IMR-90 (cell line): ENCODE data around the gene ABCA2. TPM values are rescaled to one million over a fixed set of nuclear protein-coding genes. Genes with fewer than 3 reads are reported as not detected.

Source experiments
- ATAC-seq: fragments of 200-7000 bp; cut with Tn5 transposase; 2 replicates; pipeline ENCODE4 v1.9.1; 2020; ENCODE audit warnings: low read depth, mild to moderate bottlenecking, moderate library complexity
- BruUV-seq: library from RNA; stranded (reverse); fragments of 400-500 nt; replicated peaks from 2 replicates; lab custom pipeline; 2021; lab: Mats Ljungman, UMichigan
- CTCF ChIA-PET: fragments of 300-600 bp; formaldehyde crosslinking; extraction: SDS; loops from one replicate; lab custom pipeline; 2021; ENCODE audit warnings: antibody characterized with exemption; lab: Yijun Ruan, JAX
- POLR2A ChIA-PET: fragments of 300-600 bp; sonication (Branson Sonifier 250); formaldehyde crosslinking; loops from one replicate; lab custom pipeline; 2022; ENCODE audit warnings: antibody characterized with exemption; ENCODE audit not compliant: unreplicated experiment; lab: Charles Lee
- DNase-seq: peaks from one replicate; pipeline ENCODE4 v3.0.0; 2013
- H2AFZ ChIP-seq: replicated peaks from 2 replicates; pipeline ENCODE3; 2013; ENCODE audit warnings: low read length, mild to moderate bottlenecking; ENCODE audit not compliant: poor library complexity
- H2AK5ac ChIP-seq: 2 replicates; pipeline ENCODE4 v1.6.1; 2013; ENCODE audit warnings: low read depth, low read length, inconsistent platforms
- H2AK9ac ChIP-seq: replicated peaks from 2 replicates; pipeline ENCODE3; 2013; ENCODE audit warnings: mild to moderate bottlenecking, low read depth, low read length, moderate library complexity; ENCODE audit not compliant: poor library complexity
- H2BK120ac ChIP-seq: 2 replicates; pipeline ENCODE4 v1.6.1; 2013; ENCODE audit warnings: low read depth, low read length, inconsistent platforms
- H2BK15ac ChIP-seq: 3 replicates; pipeline ENCODE4 v1.6.1; 2013; ENCODE audit warnings: low read depth, low read length, inconsistent platforms
- H2BK20ac ChIP-seq: 2 replicates; pipeline ENCODE4 v1.6.1; 2013; ENCODE audit warnings: low read depth, mild to moderate bottlenecking, inconsistent platforms, low read length, moderate library complexity
- H2BK5ac ChIP-seq: 2 replicates; pipeline ENCODE4 v1.6.1; 2013; ENCODE audit warnings: mild to moderate bottlenecking, low read depth, low read length, inconsistent platforms; ENCODE audit not compliant: poor library complexity, severe bottlenecking
- H3K14ac ChIP-seq: replicated peaks from 2 replicates; pipeline ENCODE4 v1.6.1; 2013; ENCODE audit warnings: low read depth, low read length, inconsistent platforms
- H3K18ac ChIP-seq: 2 replicates; pipeline ENCODE4 v1.6.1; 2013; ENCODE audit warnings: low read depth, low read length, control low read depth
- H3K23ac ChIP-seq: 2 replicates; pipeline ENCODE4 v1.6.1; 2013; ENCODE audit warnings: low read depth, low read length, inconsistent platforms
- H3K27ac ChIP-seq: 2 replicates; pipeline ENCODE4 v1.5.1; 2013; ENCODE audit warnings: mild to moderate bottlenecking, control low read depth, low read length; ENCODE audit not compliant: insufficient read depth
- H3K27me3 ChIP-seq: 2 replicates; pipeline ENCODE4 v1.6.1; 2013; ENCODE audit warnings: low read length; ENCODE audit not compliant: control insufficient read depth, insufficient read depth
- H3K36me3 ChIP-seq: 2 replicates; pipeline ENCODE4 v1.6.1; 2013; ENCODE audit warnings: low read length, mixed read lengths; ENCODE audit not compliant: control insufficient read depth, insufficient read depth
- H3K4ac ChIP-seq: 2 replicates; pipeline ENCODE4 v1.6.1; 2013; ENCODE audit warnings: low read depth, low read length, inconsistent platforms
- H3K4me1 ChIP-seq: 2 replicates; pipeline ENCODE4 v1.6.1; 2013; ENCODE audit warnings: low read length, mixed read lengths; ENCODE audit not compliant: control insufficient read depth, insufficient read depth
- H3K4me2 ChIP-seq: 2 replicates; pipeline ENCODE4 v1.6.1; 2013; ENCODE audit warnings: low read depth, mild to moderate bottlenecking, control low read depth, low read length, moderate library complexity
- H3K4me3 ChIP-seq: 2 replicates; pipeline ENCODE4 v1.5.1; 2013; ENCODE audit warnings: low read depth, mild to moderate bottlenecking, control low read depth, low read length, moderate library complexity; ENCODE audit not compliant: insufficient read depth
- H3K56ac ChIP-seq: 2 replicates; pipeline ENCODE4 v1.6.1; 2013; ENCODE audit warnings: low read length, inconsistent platforms; ENCODE audit not compliant: insufficient read depth; ENCODE audit errors: extremely low read depth
- H3K79me1 ChIP-seq, 2 experiments: 2 replicates each; pipeline ENCODE4 v1.6.1; 2013; ENCODE audit warnings: low read length in 2 of 2, inconsistent platforms in 1 of 2, low read depth in 1 of 2
- H3K9ac ChIP-seq: 2 replicates; pipeline ENCODE4 v1.6.1; 2013; ENCODE audit warnings: low read depth, low read length, control low read depth
- H3K9me1 ChIP-seq: 2 replicates; pipeline ENCODE4 v1.6.1; 2013; ENCODE audit warnings: low read length, inconsistent platforms; ENCODE audit not compliant: insufficient read depth
- H3K9me3 ChIP-seq: 2 replicates; pipeline ENCODE4 v1.6.1; 2013; ENCODE audit warnings: low read length; ENCODE audit not compliant: control insufficient read depth, insufficient read depth
- H4K20me1 ChIP-seq: 2 replicates; pipeline ENCODE4 v1.6.1; 2013; ENCODE audit warnings: low read length, inconsistent platforms; ENCODE audit not compliant: insufficient read depth
- H4K5ac ChIP-seq: 2 replicates; pipeline ENCODE4 v1.6.1; 2013; ENCODE audit warnings: mild to moderate bottlenecking, low read depth, low read length, control low read depth
- H4K8ac ChIP-seq, 2 experiments: 2 replicates each; pipeline ENCODE4 v1.6.1; 2013; ENCODE audit warnings: low read depth in 2 of 2, low read length in 2 of 2, control low read depth in 1 of 2, inconsistent platforms in 1 of 2
- H4K91ac ChIP-seq: 2 replicates; pipeline ENCODE4 v1.6.1; 2013; ENCODE audit warnings: low read depth, low read length, inconsistent platforms; ENCODE audit not compliant: insufficient read depth
- BHLHE40 ChIP-seq: fragments of 150-350 bp; IDR thresholded peaks from 2 replicates; pipeline ENCODE4 v1.6.1; 2016; ENCODE audit warnings: mild to moderate bottlenecking, low read depth, low read length
- CEBPB ChIP-seq: IDR thresholded peaks from 2 replicates; pipeline ENCODE4 v1.6.1; 2012; ENCODE audit warnings: low read depth, low read length, improper control_type of control experiment
- CHD1 ChIP-seq: IDR thresholded peaks from 2 replicates; pipeline ENCODE4 v1.6.1; 2012; ENCODE audit warnings: low read depth, low read length, improper control_type of control experiment
- CTCF ChIP-seq: conservative IDR thresholded peaks from 2 replicates; pipeline ENCODE4 v1.5.1; 2012; ENCODE audit warnings: mild to moderate bottlenecking, low read depth, low read length, improper control_type of control experiment
- ELK1 ChIP-seq: fragments of 150-350 bp; IDR thresholded peaks from 2 replicates; pipeline ENCODE4 v1.6.1; 2016; ENCODE audit warnings: low read depth, mild to moderate bottlenecking, low read length, moderate library complexity, borderline replicate concordance
- FOS ChIP-seq: fragments of 150-350 bp; IDR thresholded peaks from 2 replicates; pipeline ENCODE4 v1.6.1; 2016; ENCODE audit warnings: low read depth, low read length
- MAFK ChIP-seq: IDR thresholded peaks from 2 replicates; pipeline ENCODE4 v1.6.1; 2012; ENCODE audit warnings: low read depth, low read length, improper control_type of control experiment
- MAZ ChIP-seq: IDR thresholded peaks from 2 replicates; pipeline ENCODE4 v1.6.1; 2012; ENCODE audit warnings: low read depth, mild to moderate bottlenecking, low read length, improper control_type of control experiment, moderate library complexity, borderline replicate concordance
- MXI1 ChIP-seq: IDR thresholded peaks from 2 replicates; pipeline ENCODE4 v1.6.1; 2012; ENCODE audit warnings: low read depth, mild to moderate bottlenecking, low read length, moderate library complexity, borderline replicate concordance
- POLR2A ChIP-seq: IDR thresholded peaks from 2 replicates; pipeline ENCODE4 v1.6.1; 2012; ENCODE audit warnings: mild to moderate bottlenecking, low read depth, low read length
- USF2 ChIP-seq: fragments of 150-350 bp; IDR thresholded peaks from 2 replicates; pipeline ENCODE4 v1.6.1; 2017; ENCODE audit warnings: mild to moderate bottlenecking, antibody characterized with exemption, low read length, low read depth
- WGBS, 2 experiments: methylation state at CpG; one replicate each; pipeline versions ENCODE4 v1.1.5 to v1.1.7; 2013; ENCODE audit warnings: missing lambda C conversion rate in 2 of 2; ENCODE audit not compliant: insufficient read length in 1 of 2; ENCODE audit errors: extremely low coverage in 2 of 2; 5-methylcytosine and 5-hydroxymethylcytosine counted together
- dilution Hi-C: fragments of 300-500 bp; cut with HindIII; formaldehyde crosslinking; loops from one replicate; pipeline ENCODE4 v1.14.3; 2018; ENCODE audit warnings: low sequenced_read_pairs; ENCODE audit not compliant: unreplicated experiment
- in situ Hi-C: fragments of 300-500 bp; cut with MboI; formaldehyde crosslinking; loops from 3 replicates; pipeline ENCODE4 v1.14.3; 2019; ENCODE audit warnings: low sequenced_read_pairs, inconsistent platforms, mixed read lengths
- intact Hi-C: fragments of 100-400 bp; cut with micrococcal nuclease; formaldehyde crosslinking; loops from 2 replicates; pipeline ENCODE4 v1.10.0; 2022
- polyA plus RNA-seq, 3 experiments: library from polyadenylated mRNA; depleted of rRNA; stranded (reverse); fragments of >200 nt; gene quantifications; 2 replicates each; pipeline ENCODE4 v1.2.3, GENCODE V29; 2012; ENCODE audit warnings: low replicate concordance in 1 of 3
- total RNA-seq: library from RNA; depleted of rRNA; stranded (reverse); fragments of >200 nt; gene quantifications from 2 replicates; pipeline ENCODE4 v1.2.3, GENCODE V29; 2012

ABCA2 gene
- total and polyA plus RNA-seq, 2 of the 4 experiments (the other 2 are of a cell fraction) = 3.8 to 46.0 TPM

- H3K9ac ChIP-seq = peak within 1 kb of the TSS; percentile 23; the same call in 1 of the 2 replicates
These were observed 42.3 kb upstream of the ABCA2 start, which contains the start of gene SAPCD2 for GRCh38 chr9:137070201-137070905. SAPCD2 (minus strand) TSS chr9:137070557; CDS start chr9:137070460, 97 bp downstream.

More at GRCh38 chr9:137070201-137070905, 42.3 kb upstream of the ABCA2 start, which contains the start of gene SAPCD2:
- Histone ChIP-seq H3K9me3 (no peaks in the 10 kb centered on the region), H3K4me1 (peaks cover 3% of the 10 kb centered on the region; the same call in 1 of the 2 replicates), H3K36me3 (no peaks in the 10 kb centered on the region), H3K27me3 (no peaks in the 10 kb centered on the region; the same call in 1 of the 2 replicates), H2AK5ac (peak within 1 kb of the TSS; percentile 70), H3K27ac (no peak within 1 kb of the TSS; the same call in 1 of the 2 replicates), H2BK15ac (no peak within 1 kb of the TSS), H3K4me2 (peak within 1 kb of the TSS; percentile 51), H2BK5ac (no peak within 1 kb of the TSS), H4K8ac (peak within 1 kb of the TSS; percentile 74 to 79; a peak in 3 of 4 replicates), H3K23ac (no peak within 1 kb of the TSS), H3K79me1 (peaks cover 2 to 11% of the 10 kb centered on the region in 2 experiments), H2BK120ac (no peak within 1 kb of the TSS), H2BK20ac (no peak within 1 kb of the TSS), H3K14ac (no peak within 1 kb of the TSS), H4K20me1 (no peaks in the 10 kb centered on the region), H3K9me1 (no peaks in the 10 kb centered on the region), H4K91ac (peak within 1 kb of the TSS; percentile 76), H2AK9ac (peak within 1 kb of the TSS; percentile 44), H3K56ac (no peak within 1 kb of the TSS), H3K18ac (no peak within 1 kb of the TSS), H3K4me3 (peak within 1 kb of the TSS; percentile 53), H2AFZ (peak within 1 kb of the TSS; percentile 90), H3K4ac (peak within 1 kb of the TSS; percentile 43; the same call in 1 of the 2 replicates), H4K5ac (no peak within 1 kb of the TSS)
- POLR2A ChIA-PET = interaction anchor here (0.6 kb wide), 1 partner anchor 1186 kb away, joined by 3 read pairs; no protein-coding TSS in a partner anchor
- intact Hi-C loops (loop anchor here (1.0 kb wide), 1 partner anchor 16 kb away; the partner anchor contains the start of gene MAN1B1), dilution Hi-C loops (no loop called here), in situ Hi-C loops (no loop called here)
- CTCF ChIA-PET = interaction anchor here (0.7 to 1.0 kb wide), 2 partner anchors 18 to 41 kb away, joined by 3 to 4 read pairs; no protein-coding TSS in a partner anchor
- no TSS peak for BruUV-seq
- peak; percentile 94 for ATAC-seq
- WGBS, 2 experiments = 1% methylated on average over 38 of the region's 74 CpGs; no CpG with 5 or more reads in 1 of the 2 experiments
- no peak for TF ChIP-seq CEBPB
- TF ChIP-seq ELK1 = no peak
- no peak for TF ChIP-seq MAFK
- no peak for TF ChIP-seq CTCF
- no peak for TF ChIP-seq BHLHE40
- TF ChIP-seq FOS = no peak
- no peak for TF ChIP-seq MXI1
- no peak for TF ChIP-seq MAZ
- TF ChIP-seq CHD1 = no peak
- TF ChIP-seq USF2 = no peak
- TF ChIP-seq POLR2A = no peak
- peak; percentile 79 for DNase-seq
